ENCODE data around the gene IMPA2. TPM values are rescaled to one million over a fixed set of nuclear protein-coding genes. Genes with fewer than 3 reads are reported as not detected.
A peak's percentile ranks its signal among the peaks of the same experiment; 100 is the strongest.

The IMPA2 gene
- total and polyA plus RNA-seq, 2 of the 13 experiments (the other 11 are each of a cell fraction or from before 2014, with no cell fraction given) = 37.8 to 71.8 TPM

DNA sequence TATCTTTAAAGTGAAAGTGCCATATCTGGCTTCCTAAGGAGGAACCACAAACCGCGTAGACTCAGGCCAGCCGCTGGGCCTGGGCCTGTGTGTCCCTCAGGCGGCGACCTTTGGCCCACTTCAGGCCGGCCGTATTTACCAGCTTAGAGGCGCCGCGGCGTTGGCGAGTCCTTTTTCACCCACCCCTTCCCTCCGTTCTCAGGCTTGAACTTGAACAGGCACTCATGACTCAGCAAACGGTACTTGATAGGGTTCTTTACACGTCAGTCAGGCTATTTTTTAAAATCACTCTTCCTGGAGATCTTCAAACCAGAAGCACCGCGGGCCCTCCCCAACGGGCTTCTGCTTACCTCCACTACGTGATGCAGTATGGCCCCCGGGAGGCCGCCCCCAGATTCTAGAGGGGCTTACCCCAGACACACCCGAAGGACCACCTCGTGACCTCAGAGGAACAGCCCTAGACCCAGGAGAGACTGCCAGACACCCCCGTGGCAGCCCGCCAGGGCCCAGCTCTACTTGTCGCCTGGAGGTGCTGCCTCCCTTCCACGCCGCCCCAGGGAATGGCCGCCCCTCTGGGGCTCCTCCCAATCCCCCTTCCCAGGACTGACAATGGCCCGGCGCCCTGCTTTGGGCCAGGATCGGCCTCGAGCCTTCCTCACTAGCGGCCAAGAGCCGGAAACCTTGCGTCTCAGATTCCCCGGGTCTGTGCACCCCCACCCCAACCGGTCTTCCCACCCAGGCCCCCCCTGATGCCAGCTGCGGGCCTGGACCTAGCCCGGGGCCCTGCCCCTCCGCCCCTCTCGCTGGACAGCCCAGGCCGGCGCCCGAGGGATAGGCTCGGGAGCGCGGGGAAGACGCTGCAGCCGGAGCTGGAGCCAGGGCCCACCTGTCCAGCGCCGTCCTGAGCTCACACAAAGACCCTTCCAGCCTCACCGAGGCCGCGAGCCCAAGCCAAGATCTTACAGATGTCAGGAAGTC is 33.8 kb upstream of the IMPA2 start (continued):
- TF ChIP-seq, protein P1, sequence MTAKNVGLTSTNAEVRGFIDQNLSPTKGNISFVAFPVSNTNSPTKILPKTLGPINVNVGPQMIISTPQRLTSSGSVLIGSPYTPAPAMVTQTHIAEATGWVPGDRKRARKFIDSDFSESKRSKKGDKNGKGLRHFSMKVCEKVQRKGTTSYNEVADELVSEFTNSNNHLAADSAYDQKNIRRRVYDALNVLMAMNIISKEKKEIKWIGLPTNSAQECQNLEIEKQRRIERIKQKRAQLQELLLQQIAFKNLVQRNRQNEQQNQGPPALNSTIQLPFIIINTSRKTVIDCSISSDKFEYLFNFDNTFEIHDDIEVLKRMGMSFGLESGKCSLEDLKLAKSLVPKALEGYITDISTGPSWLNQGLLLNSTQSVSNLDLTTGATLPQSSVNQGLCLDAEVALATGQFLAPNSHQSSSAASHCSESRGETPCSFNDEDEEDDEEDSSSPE (CRISPR knock-in tag; IDR thresholded peaks at IDR 0.05) = peak; percentile 13; the same call in 1 of the 2 replicates
- TF ChIP-seq ZFP90 (CRISPR knock-in tag; IDR thresholded peaks at IDR 0.05; ENCODE audit: borderline replicate concordance) (no peak), NR2C2 (CRISPR knock-in tag; IDR thresholded peaks at IDR 0.05; ENCODE audit: borderline replicate concordance) (peak; percentile 91), RFX3 (CRISPR knock-in tag; IDR thresholded peaks at IDR 0.05) (no peak), CEBPB (IDR thresholded peaks at IDR 0.05; ENCODE audit: borderline replicate concordance, low read depth, low read length) (no peak), MAZ (IDR thresholded peaks at IDR 0.05; ENCODE audit: borderline replicate concordance, low read depth, low read length) (no peak), MAZ (CRISPR knock-in tag; IDR thresholded peaks at IDR 0.05; ENCODE audit: low read depth) (no peak), ZNF589 (CRISPR knock-in tag; conservative IDR thresholded peaks at IDR 0.05) (no peak), NFKB2 (CRISPR knock-in tag; IDR thresholded peaks at IDR 0.05; ENCODE audit: borderline replicate concordance) (no peak), ZNF468 (CRISPR knock-in tag; IDR thresholded peaks at IDR 0.05) (no peak), ZFP41 (CRISPR knock-in tag; IDR thresholded peaks at IDR 0.05; ENCODE audit: borderline replicate concordance) (no peak), ZNF83 (CRISPR knock-in tag; IDR thresholded peaks at IDR 0.05; ENCODE audit: borderline replicate concordance) (no peak), MBNL3 (CRISPR knock-in tag; conservative IDR thresholded peaks at IDR 0.05) (no peak), PRMT3 (CRISPR knock-in tag; IDR thresholded peaks at IDR 0.05; ENCODE audit: borderline replicate concordance, low read depth) (no peak), CHCHD3 (CRISPR knock-in tag; IDR thresholded peaks at IDR 0.05) (no peak)
- TF ChIP-seq, protein P2, sequence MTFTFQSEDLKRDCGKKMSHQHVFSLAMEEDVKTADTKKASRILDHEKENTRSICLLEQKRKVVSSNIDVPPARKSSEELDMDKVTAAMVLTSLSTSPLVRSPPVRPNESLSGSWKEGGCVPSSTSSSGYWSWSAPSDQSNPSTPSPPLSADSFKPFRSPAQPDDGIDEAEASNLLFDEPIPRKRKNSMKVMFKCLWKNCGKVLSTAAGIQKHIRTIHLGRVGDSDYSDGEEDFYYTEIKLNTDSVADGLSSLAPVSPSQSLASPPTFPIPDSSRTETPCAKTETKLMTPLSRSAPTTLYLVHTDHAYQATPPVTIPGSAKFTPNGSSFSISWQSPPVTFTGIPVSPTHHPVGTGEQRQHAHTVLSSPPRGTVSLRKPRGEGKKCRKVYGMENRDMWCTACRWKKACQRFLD (CRISPR knock-in tag; IDR thresholded peaks at IDR 0.05; ENCODE audit: borderline replicate concordance) = no peak
- TF ChIP-seq, protein P3, sequence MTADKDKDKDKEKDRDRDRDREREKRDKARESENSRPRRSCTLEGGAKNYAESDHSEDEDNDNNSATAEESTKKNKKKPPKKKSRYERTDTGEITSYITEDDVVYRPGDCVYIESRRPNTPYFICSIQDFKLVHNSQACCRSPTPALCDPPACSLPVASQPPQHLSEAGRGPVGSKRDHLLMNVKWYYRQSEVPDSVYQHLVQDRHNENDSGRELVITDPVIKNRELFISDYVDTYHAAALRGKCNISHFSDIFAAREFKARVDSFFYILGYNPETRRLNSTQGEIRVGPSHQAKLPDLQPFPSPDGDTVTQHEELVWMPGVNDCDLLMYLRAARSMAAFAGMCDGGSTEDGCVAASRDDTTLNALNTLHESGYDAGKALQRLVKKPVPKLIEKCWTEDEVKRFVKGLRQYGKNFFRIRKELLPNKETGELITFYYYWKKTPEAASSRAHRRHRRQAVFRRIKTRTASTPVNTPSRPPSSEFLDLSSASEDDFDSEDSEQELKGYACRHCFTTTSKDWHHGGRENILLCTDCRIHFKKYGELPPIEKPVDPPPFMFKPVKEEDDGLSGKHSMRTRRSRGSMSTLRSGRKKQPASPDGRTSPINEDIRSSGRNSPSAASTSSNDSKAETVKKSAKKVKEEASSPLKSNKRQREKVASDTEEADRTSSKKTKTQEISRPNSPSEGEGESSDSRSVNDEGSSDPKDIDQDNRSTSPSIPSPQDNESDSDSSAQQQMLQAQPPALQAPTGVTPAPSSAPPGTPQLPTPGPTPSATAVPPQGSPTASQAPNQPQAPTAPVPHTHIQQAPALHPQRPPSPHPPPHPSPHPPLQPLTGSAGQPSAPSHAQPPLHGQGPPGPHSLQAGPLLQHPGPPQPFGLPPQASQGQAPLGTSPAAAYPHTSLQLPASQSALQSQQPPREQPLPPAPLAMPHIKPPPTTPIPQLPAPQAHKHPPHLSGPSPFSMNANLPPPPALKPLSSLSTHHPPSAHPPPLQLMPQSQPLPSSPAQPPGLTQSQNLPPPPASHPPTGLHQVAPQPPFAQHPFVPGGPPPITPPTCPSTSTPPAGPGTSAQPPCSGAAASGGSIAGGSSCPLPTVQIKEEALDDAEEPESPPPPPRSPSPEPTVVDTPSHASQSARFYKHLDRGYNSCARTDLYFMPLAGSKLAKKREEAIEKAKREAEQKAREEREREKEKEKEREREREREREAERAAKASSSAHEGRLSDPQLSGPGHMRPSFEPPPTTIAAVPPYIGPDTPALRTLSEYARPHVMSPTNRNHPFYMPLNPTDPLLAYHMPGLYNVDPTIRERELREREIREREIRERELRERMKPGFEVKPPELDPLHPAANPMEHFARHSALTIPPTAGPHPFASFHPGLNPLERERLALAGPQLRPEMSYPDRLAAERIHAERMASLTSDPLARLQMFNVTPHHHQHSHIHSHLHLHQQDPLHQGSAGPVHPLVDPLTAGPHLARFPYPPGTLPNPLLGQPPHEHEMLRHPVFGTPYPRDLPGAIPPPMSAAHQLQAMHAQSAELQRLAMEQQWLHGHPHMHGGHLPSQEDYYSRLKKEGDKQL (CRISPR knock-in tag; IDR thresholded peaks at IDR 0.05; ENCODE audit: low read depth) = 0 out of 2 replicates have a peak, but pooled peaks have one; percentile 29
- TF ChIP-seq, protein P4, sequence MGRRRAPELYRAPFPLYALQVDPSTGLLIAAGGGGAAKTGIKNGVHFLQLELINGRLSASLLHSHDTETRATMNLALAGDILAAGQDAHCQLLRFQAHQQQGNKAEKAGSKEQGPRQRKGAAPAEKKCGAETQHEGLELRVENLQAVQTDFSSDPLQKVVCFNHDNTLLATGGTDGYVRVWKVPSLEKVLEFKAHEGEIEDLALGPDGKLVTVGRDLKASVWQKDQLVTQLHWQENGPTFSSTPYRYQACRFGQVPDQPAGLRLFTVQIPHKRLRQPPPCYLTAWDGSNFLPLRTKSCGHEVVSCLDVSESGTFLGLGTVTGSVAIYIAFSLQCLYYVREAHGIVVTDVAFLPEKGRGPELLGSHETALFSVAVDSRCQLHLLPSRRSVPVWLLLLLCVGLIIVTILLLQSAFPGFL (CRISPR knock-in tag; IDR thresholded peaks at IDR 0.05) = no peak

Data from HepG2 (cell line).